GM20000 (cell line): ENCODE results near the gene DAB2IP.

Source experiments
- DNase-seq: peaks from one replicate; pipeline ENCODE4 v3.0.0; 2012; ENCODE audit warnings: low spot score
- CTCF ChIP-seq: IDR thresholded peaks from 2 replicates; pipeline ENCODE4 v1.5.1; 2012; ENCODE audit warnings: mild to moderate bottlenecking, control low read depth; ENCODE audit errors: extremely low read depth, missing control alignments

Gene DAB2IP

GRCh38 chr9:121753802-121754654 is 102.6 kb downstream of the DAB2IP start:
- DNase-seq = no peak
- no peak for TF ChIP-seq CTCF

- TF ChIP-seq CTCF = no peak
- no peak for DNase-seq
These were observed 103.4 kb downstream of the DAB2IP start for GRCh38 chr9:121754655-121755436.

GRCh38 chr9:121755581-121755980 is 104.1 kb downstream of the DAB2IP start:
- no peak for TF ChIP-seq CTCF
- DNase-seq = no peak

DNA sequence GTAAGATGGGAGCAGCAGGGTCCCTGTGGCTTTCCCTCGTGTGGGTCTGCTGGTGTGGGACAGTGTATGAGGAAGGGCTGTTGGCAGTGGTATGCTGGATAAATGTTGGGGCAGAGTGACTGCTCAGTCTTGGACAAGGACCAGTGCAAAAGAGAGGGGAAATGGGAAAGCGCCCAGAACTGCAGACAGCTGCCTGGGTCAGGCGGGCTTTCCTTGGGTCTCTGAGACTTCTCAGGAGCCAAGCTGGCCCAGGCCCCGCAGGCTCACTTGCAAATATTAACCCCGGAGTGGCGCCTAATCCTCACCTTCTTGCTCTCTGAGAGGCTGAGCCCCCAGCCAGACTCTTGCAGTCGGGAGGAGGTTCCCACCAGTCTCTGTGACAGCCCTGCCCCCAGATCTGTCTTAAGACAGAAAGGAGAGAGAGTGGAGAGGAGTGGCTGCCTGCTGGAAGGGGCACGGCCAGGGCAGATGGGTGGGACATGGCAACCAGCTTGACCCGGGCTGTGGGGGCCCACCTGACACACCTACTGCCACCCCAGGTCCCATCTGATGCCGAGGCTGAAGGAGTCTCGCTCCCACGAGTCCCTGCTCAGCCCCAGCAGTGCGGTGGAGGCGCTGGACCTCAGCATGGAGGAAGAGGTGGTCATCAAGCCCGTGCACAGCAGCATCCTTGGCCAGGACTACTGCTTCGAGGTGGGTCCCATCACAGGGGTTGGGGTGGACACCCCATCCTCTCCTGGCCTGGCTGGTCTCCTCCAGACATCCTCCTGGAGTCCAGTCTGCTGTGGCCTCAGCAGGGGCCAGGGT is 105.2 kb downstream of the DAB2IP start:
- TF ChIP-seq CTCF = no peak
- DNase-seq = no peak

GRCh38 chr9:121757281-121757585 is 105.8 kb downstream of the DAB2IP start:
- no peak for DNase-seq
- no peak for TF ChIP-seq CTCF

DNA sequence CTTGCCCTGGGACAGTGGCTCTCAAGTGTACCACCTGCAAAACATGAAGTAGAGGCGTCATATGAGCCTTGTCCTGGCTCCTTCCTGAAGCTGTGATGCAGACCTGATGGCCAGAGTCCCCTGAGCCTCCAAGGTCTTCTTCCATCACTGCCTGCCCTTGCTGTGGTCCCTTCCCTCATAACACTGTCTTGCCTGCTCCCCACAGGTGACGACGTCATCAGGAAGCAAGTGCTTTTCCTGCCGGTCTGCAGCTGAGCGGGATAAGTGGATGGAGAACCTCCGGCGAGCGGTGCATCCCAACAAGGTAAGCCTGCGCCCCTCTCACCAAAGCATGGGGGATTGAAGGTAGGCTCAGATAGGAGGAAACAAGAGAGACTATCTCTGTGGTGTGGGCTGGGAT is 107.3 kb downstream of the DAB2IP start:
- DNase-seq = no peak
- no peak for TF ChIP-seq CTCF
